ENCODE measurements around the gene ZMIZ2. TPM values are rescaled to one million over a fixed set of nuclear protein-coding genes. Genes with fewer than 3 reads are reported as not detected.

The ZMIZ2 gene
- total and polyA plus RNA-seq, 9 of the 15 experiments (the other 6 are each of a cell fraction or from before 2014, with no cell fraction given) = 0.13 to 40.3 (median 4.9) TPM

- TF ChIP-seq BMI1 (IDR thresholded peaks at IDR 0.05; ENCODE audit: low read length) (no peak), KAT8 (IDR thresholded peaks at IDR 0.05; ENCODE audit: low read depth) (no peak), E2F8 (IDR thresholded peaks at IDR 0.05; ENCODE audit: low read depth, partially characterized antibody) (no peak), ZFP36 (IDR thresholded peaks at IDR 0.05; ENCODE audit: low read depth, low read length, partially characterized antibody) (peak; percentile 27), ZBTB40 (IDR thresholded peaks at IDR 0.05) (no peak), ZBTB40 (CRISPR knock-in tag; IDR thresholded peaks at IDR 0.05) (no peak), HCFC1 (IDR thresholded peaks at IDR 0.05; ENCODE audit: low read depth, low read length) (no peak), CBX1 (IDR thresholded peaks at IDR 0.05; ENCODE audit: low read depth) (0 out of 2 replicates have a peak, but pooled peaks have one; percentile 25), HBP1 (CRISPR knock-in tag; IDR thresholded peaks at IDR 0.05) (no peak), POLR2B (IDR thresholded peaks at IDR 0.05; ENCODE audit: low read depth, partially characterized antibody) (no peak), ARID3B (CRISPR knock-in tag; IDR thresholded peaks at IDR 0.05; ENCODE audit: borderline replicate concordance) (no peak), GABPA (tag; conservative IDR thresholded peaks at IDR 0.05; ENCODE audit: low read depth) (no peak)
Measured at GRCh38 chr7:44767912-44768627, 19.4 kb downstream of the ZMIZ2 start (continued).
